ENCODE data around the gene BICDL1. TPM values are rescaled to one million over a fixed set of nuclear protein-coding genes. Genes with fewer than 3 reads are reported as not detected.

BICDL1 gene
- total and polyA plus RNA-seq, 2 donors (not counting 3 experiments of a cell fraction or from before 2014, with no cell fraction given): 0.19 TPM; not detected in 1

DNA sequence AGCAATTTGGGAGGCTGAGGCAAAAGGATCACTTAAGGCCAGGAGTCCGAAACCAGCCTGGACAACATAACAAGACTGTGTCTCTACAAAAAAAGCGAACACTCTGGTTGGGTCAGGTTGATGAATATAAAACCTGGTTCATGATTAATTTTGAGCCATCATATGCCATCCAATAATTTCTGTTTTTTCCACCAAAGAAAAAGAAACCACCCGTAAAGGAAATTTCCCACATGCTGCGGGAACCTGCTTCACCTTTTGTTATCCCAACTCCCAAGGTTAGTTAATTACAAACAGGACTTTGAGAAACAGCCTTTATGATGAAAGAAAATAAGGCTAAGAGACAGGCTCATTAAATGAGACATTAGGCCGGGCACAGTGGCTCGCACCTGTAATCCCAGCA lies 24.1 kb upstream of the BICDL1 start:
- CTCF ChIA-PET: no interaction called here
- intact Hi-C loops (cut with micrococcal nuclease) (no loop called here), dilution Hi-C loops (cut with MboI; ENCODE audit: extremely low pct_ligation_motif_present, low sequenced_read_pairs) (no loop called here)
- TF ChIP-seq MYC (IDR thresholded peaks at IDR 0.05; ENCODE audit: low read depth, low read length): no peak
- TF ChIP-seq, protein P1, sequence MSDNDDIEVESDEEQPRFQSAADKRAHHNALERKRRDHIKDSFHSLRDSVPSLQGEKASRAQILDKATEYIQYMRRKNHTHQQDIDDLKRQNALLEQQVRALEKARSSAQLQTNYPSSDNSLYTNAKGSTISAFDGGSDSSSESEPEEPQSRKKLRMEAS (IDR thresholded peaks at IDR 0.05; ENCODE audit: insufficient read depth, insufficient read length): no peak
- no peak for TF ChIP-seq JUN (IDR thresholded peaks at IDR 0.05; ENCODE audit: borderline replicate concordance, insufficient read depth, insufficient read length, low read depth)
- no peak for TF ChIP-seq POLR2A (IDR thresholded peaks at IDR 0.05; ENCODE audit: low read depth, low read length)
- TF ChIP-seq FOS (IDR thresholded peaks at IDR 0.05; ENCODE audit: borderline replicate concordance, insufficient read depth, low read length): no peak
- no peak for TF ChIP-seq CTCF (IDR thresholded peaks at IDR 0.05; ENCODE audit: extremely low read depth in 1 of 2, insufficient read depth in 1 of 2, low read depth in 1 of 2, low read length in 2 of 2)
- no peak for TF ChIP-seq EZH2 (IDR thresholded peaks at IDR 0.05; ENCODE audit: borderline replicate concordance, low read depth, low read length, severe bottlenecking)
- no peak for TF ChIP-seq POLR2AphosphoS5 (IDR thresholded peaks at IDR 0.05; ENCODE audit: insufficient read depth, low read depth, low read length)
- no peak for TF ChIP-seq GATA2 (IDR thresholded peaks at IDR 0.05; ENCODE audit: insufficient read depth, insufficient read length, low read depth, low read length)
- Histone ChIP-seq H3K9ac (replicated peaks; ENCODE audit: extremely low read depth, insufficient read depth, low read length) (no peak overlapping the region), H3K9me3 (replicated peaks; ENCODE audit: control insufficient read depth, insufficient read depth, low read length) (no peaks in the 10 kb centered on the region), H4K20me1 (replicated peaks; ENCODE audit: control insufficient read depth, extremely low read depth, insufficient read depth, low read length) (no peaks in the 10 kb centered on the region), H3K27ac (ENCODE audit: insufficient read depth, low read depth, low read length) (no peak overlapping the region), H3K36me3 (ENCODE audit: control insufficient read depth in 2 of 2, extremely low read depth in 1 of 2, insufficient read depth in 2 of 2, low read length in 2 of 2) (no peaks in the 10 kb centered on the region), H3K9me1 (replicated peaks; ENCODE audit: control insufficient read depth, extremely low read depth, insufficient read depth, low read length) (no peaks in the 10 kb centered on the region), H3K4me2 (ENCODE audit: insufficient read depth, low read length) (no peak overlapping the region), H3K27me3 (ENCODE audit: control insufficient read depth in 2 of 2, insufficient read depth in 2 of 2, low read length in 2 of 2) (peaks cover 0 to 2% of the 10 kb centered on the region in 2 experiments), H3K4me3 (replicated peaks in 1 of 3; ENCODE audit: insufficient read depth in 1 of 3, low read depth in 1 of 3, low read length in 3 of 3) (no peak overlapping the region), H3K4me1 (ENCODE audit: control insufficient read depth, extremely low read depth, insufficient read depth, low read length) (no peaks in the 10 kb centered on the region), H3K79me2 (ENCODE audit: control insufficient read depth, insufficient read depth, low read length) (no peaks in the 10 kb centered on the region), H2AFZ (ENCODE audit: low read depth, low read length) (no peak overlapping the region)
- POLR2A ChIA-PET: no interaction called here
- FAIRE-seq (no peak), DNase-seq (ENCODE audit: low read depth, low spot score) (no peak)
- no TSS peak for BruUV-seq (replicated peaks)

All from endothelial cell of umbilical vein (primary cell).